Common myeloid progenitor, CD34-positive (primary cell): ENCODE data around the gene SLC13A2.

Experiments used
- CTCF ChIA-PET: fragments of 350-600 bp; sonication (Branson Sonifier 250); formaldehyde crosslinking; loops from one replicate; lab custom pipeline; 2021; ENCODE audit warnings: antibody characterized with exemption; lab: Charles Lee
- POLR2A ChIA-PET: fragments of 350-600 bp; sonication (Branson Sonifier 250); formaldehyde crosslinking; loops from one replicate; lab custom pipeline; 2021; ENCODE audit warnings: antibody characterized with exemption; lab: Charles Lee
- DNase-seq, 3 donors: peaks; one replicate each; pipeline versions ENCODE4 v3.0.0 to v3.0.0-alpha.2; 2013
- H3K27ac ChIP-seq, 2 experiments: 1 replicate in 1 of 2; 2 replicates in 1 of 2; pipeline ENCODE4 v1.7.0; 2013; ENCODE audit warnings: inconsistent platforms in 2 of 2, low read length in 2 of 2, mild to moderate bottlenecking in 2 of 2, low read depth in 1 of 2, moderate library complexity in 1 of 2; ENCODE audit not compliant: severe bottlenecking in 2 of 2, insufficient read depth in 1 of 2, poor library complexity in 1 of 2
- H3K27me3 ChIP-seq, 5 experiments: replicated peaks in 2 of 5; 1 replicate in 3 of 5; 2 replicates in 2 of 5; pipeline versions ENCODE4 v1.6.1 to v1.7.0; 2013; ENCODE audit warnings: low read length in 4 of 5, mild to moderate bottlenecking in 2 of 5, moderate library complexity in 2 of 5, inconsistent platforms in 1 of 5; ENCODE audit not compliant: insufficient read depth in 5 of 5, control insufficient read depth in 4 of 5
- H3K36me3 ChIP-seq, 4 experiments: 1 replicate in 2 of 4; 2 replicates in 2 of 4; pipeline versions ENCODE4 v1.6.1 to v1.7.0; 2013; ENCODE audit warnings: low read length in 3 of 4, control low read depth in 1 of 4, mild to moderate bottlenecking in 1 of 4; ENCODE audit not compliant: control insufficient read depth in 4 of 4, insufficient read depth in 4 of 4
- H3K4me1 ChIP-seq, 4 experiments: 1 replicate in 3 of 4; 2 replicates in 1 of 4; pipeline versions ENCODE4 v1.6.1 to v1.7.1; 2013; ENCODE audit warnings: low read length in 3 of 4, mild to moderate bottlenecking in 3 of 4, control low read depth in 1 of 4, inconsistent platforms in 1 of 4, moderate library complexity in 1 of 4; ENCODE audit not compliant: control insufficient read depth in 4 of 4, insufficient read depth in 4 of 4; ENCODE audit errors: control extremely low read depth in 1 of 4
- H3K4me3 ChIP-seq, 7 experiments: 1 replicate in 4 of 7; 2 replicates in 3 of 7; pipeline versions ENCODE4 v1.5.1 to v1.7.0; 2013; ENCODE audit warnings: mild to moderate bottlenecking in 7 of 7, low read length in 6 of 7, moderate library complexity in 6 of 7, inconsistent platforms in 2 of 7, low read depth in 2 of 7, control low read depth in 1 of 7; ENCODE audit not compliant: insufficient read depth in 4 of 7, control insufficient read depth in 1 of 7; ENCODE audit errors: extremely low read depth in 1 of 7
- H3K9me3 ChIP-seq, 5 experiments: 1 replicate in 4 of 5; 2 replicates in 1 of 5; pipeline versions ENCODE4 v1.6.1 to v1.7.1; 2013; ENCODE audit warnings: low read length in 4 of 5, mild to moderate bottlenecking in 2 of 5, inconsistent platforms in 1 of 5, low read depth in 1 of 5, moderate library complexity in 1 of 5; ENCODE audit not compliant: control insufficient read depth in 4 of 5, insufficient read depth in 2 of 5; ENCODE audit errors: control extremely low read depth in 1 of 5
- WGBS: methylation state at CpG from one replicate; pipeline ENCODE4 v1.1.5; 2013; ENCODE audit not compliant: insufficient coverage; 5-methylcytosine and 5-hydroxymethylcytosine counted together

The SLC13A2 gene

GRCh38 chr17:28514561-28515002 lies 41.1 kb downstream of the SLC13A2 start:
- 97% methylated on average over 11 of the region's 16 CpGs for WGBS
- no peaks in the 10 kb centered on the region for H3K9me3 ChIP-seq
- POLR2A ChIA-PET = no interaction called here

GRCh38 chr17:28515518-28515917 lies 42.1 kb downstream of the SLC13A2 start:
- Histone ChIP-seq H3K4me1 (peaks cover 0 to 24% (median 22%) of the 10 kb centered on the region in 4 experiments), H3K27ac (no peak overlapping the region), H3K4me3 (no peak overlapping the region), H3K36me3 (no peaks in the 10 kb centered on the region), H3K27me3 (peaks cover 0 to 2% (median 0%) of the 10 kb centered on the region in 5 experiments), H3K9me3 (no peaks in the 10 kb centered on the region)
- WGBS = 91% methylated on average over 1 of the region's 1 CpG
- POLR2A ChIA-PET = no interaction called here
- CTCF ChIA-PET = no interaction called here
- no peak for DNase-seq

More at GRCh38 chr17:28514561-28515002, 41.1 kb downstream of the SLC13A2 start:
- Histone ChIP-seq H3K4me1 (peaks cover 0 to 25% (median 15%) of the 10 kb centered on the region in 4 experiments), H3K27me3 (peaks cover 0 to 2% (median 0%) of the 10 kb centered on the region in 5 experiments), H3K4me3 (no peak overlapping the region), H3K36me3 (no peaks in the 10 kb centered on the region), H3K27ac (no peak overlapping the region)
- no peak for DNase-seq
- CTCF ChIA-PET = interaction anchor here (0.8 kb wide), 1 partner anchor 19 kb away, joined by 4 read pairs; no protein-coding TSS in a partner anchor

- Histone ChIP-seq H3K4me3 (no peak overlapping the region), H3K4me1 (peaks cover 0 to 26% (median 22%) of the 10 kb centered on the region in 4 experiments), H3K36me3 (no peaks in the 10 kb centered on the region), H3K27me3 (no peaks in the 10 kb centered on the region), H3K27ac (no peak overlapping the region), H3K9me3 (no peaks in the 10 kb centered on the region)
- peak; percentile 29 to 88 (median 83) for DNase-seq
- ChIA-PET CTCF (interaction anchor here (0.9 to 3.5 kb wide), 2 partner anchors 9 to 22 kb away, joined by 3 to 19 read pairs; no protein-coding TSS in a partner anchor), POLR2A (no interaction called here)
- 100% methylated on average over 1 of the region's 6 CpGs for WGBS
These were observed 44.7 kb downstream of the SLC13A2 start for GRCh38 chr17:28518132-28518531.

GRCh38 chr17:28518578-28518977 lies 45.1 kb downstream of the SLC13A2 start:
- POLR2A ChIA-PET = interaction anchor here (1.6 kb wide), 1 partner anchor 17 kb away, joined by 7 read pairs; no protein-coding TSS in a partner anchor
- 50% methylated on average over 4 of the region's 7 CpGs for WGBS

GRCh38 chr17:28519236-28519635 lies 45.8 kb downstream of the SLC13A2 start:
- H3K4me1 ChIP-seq = peaks cover 0 to 26% (median 22%) of the 10 kb centered on the region in 4 experiments
- ChIA-PET POLR2A (interaction anchor here (0.6 to 1.6 kb wide), 2 partner anchors 16 to 266 kb away, joined by 4 to 7 read pairs; no protein-coding TSS in a partner anchor), CTCF (interaction anchor here (0.6 to 3.5 kb wide), 8 partner anchors 10 to 25 kb away, joined by 3 to 19 read pairs (median 4); no protein-coding TSS in a partner anchor)
- H3K36me3 ChIP-seq = no peaks in the 10 kb centered on the region
- WGBS = 0% methylated on average over 4 of the region's 5 CpGs
- no peaks in the 10 kb centered on the region for H3K27me3 ChIP-seq
- H3K4me3 ChIP-seq = no peak overlapping the region
- DNase-seq = peak; percentile 92 to 99 (median 99)
- no peaks in the 10 kb centered on the region for H3K9me3 ChIP-seq
- no peak overlapping the region for H3K27ac ChIP-seq

More at GRCh38 chr17:28518578-28518977, 45.1 kb downstream of the SLC13A2 start:
- H3K27ac ChIP-seq = no peak overlapping the region
- peak in 1 of 3 donors; percentile 9 for DNase-seq
- peaks cover 0 to 26% (median 22%) of the 10 kb centered on the region in 4 experiments for H3K4me1 ChIP-seq
- H3K27me3 ChIP-seq = no peaks in the 10 kb centered on the region
- H3K36me3 ChIP-seq = no peaks in the 10 kb centered on the region
- H3K4me3 ChIP-seq = no peak overlapping the region
- H3K9me3 ChIP-seq = no peaks in the 10 kb centered on the region
- CTCF ChIA-PET = interaction anchor here (0.9 to 3.5 kb wide), 3 partner anchors 9 to 22 kb away, joined by 3 to 19 read pairs (median 10); no protein-coding TSS in a partner anchor

- no peak for DNase-seq
- no peaks in the 10 kb centered on the region for H3K36me3 ChIP-seq
- no peak overlapping the region for H3K4me3 ChIP-seq
- POLR2A ChIA-PET = no interaction called here
- no peak overlapping the region for H3K27ac ChIP-seq
- H3K4me1 ChIP-seq = peaks cover 0 to 26% (median 22%) of the 10 kb centered on the region in 4 experiments
- WGBS = 84% methylated on average over 6 of the region's 6 CpGs
- H3K27me3 ChIP-seq = no peaks in the 10 kb centered on the region
- CTCF ChIA-PET = interaction anchor here (0.7 to 3.5 kb wide), 6 partner anchors 20 to 93 kb away, joined by 3 to 19 read pairs (median 3); partner anchors contain the start of gene PIGS
- H3K9me3 ChIP-seq = no peaks in the 10 kb centered on the region
These were observed 47.2 kb downstream of the SLC13A2 start for GRCh38 chr17:28520687-28521086.
